ENCODE results near the gene BTG2.

- TF ChIP-seq EZH2phosphoT487 (IDR thresholded peaks at IDR 0.05; ENCODE audit: insufficient read depth, low read depth) (no peak), EZH2 (IDR thresholded peaks at IDR 0.05; ENCODE audit: insufficient read depth, poor library complexity, severe bottlenecking) (no peak)
Observed at GRCh38 chr1:203286161-203286984, 18.9 kb upstream of the BTG2 start.
